HG03108 (cell line): ENCODE data around the gene SUMF1.
A peak's percentile ranks its signal among the peaks of the same experiment; 100 is the strongest.

Source experiments
- ATAC-seq: cut with Tn5 transposase; IDR thresholded peaks from one replicate; pipeline ENCODE4 v1.9.1; 2021; ENCODE audit warnings: moderate library complexity; ENCODE audit not compliant: unreplicated experiment

The SUMF1 gene

DNA sequence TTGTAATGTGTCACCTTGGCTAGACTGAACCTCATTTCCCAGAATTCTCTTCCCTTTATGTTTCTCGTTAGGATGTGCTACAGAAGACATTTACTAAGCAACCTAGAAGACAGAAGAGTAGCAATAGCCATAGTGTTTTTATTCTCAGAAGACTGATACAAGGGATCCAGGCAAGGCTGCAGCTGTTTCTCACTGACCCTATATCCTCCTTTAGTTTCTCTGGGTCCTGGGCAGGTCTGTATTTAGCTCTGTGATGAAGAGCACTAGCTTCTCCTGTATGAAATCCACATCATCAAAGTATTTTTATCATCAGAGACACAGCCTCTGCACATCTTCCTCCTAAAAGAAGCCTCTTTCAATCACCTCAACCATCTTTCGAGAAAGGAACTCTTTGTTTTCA is 72.5 kb downstream of the SUMF1 start:
- ATAC-seq: no peak

DNA sequence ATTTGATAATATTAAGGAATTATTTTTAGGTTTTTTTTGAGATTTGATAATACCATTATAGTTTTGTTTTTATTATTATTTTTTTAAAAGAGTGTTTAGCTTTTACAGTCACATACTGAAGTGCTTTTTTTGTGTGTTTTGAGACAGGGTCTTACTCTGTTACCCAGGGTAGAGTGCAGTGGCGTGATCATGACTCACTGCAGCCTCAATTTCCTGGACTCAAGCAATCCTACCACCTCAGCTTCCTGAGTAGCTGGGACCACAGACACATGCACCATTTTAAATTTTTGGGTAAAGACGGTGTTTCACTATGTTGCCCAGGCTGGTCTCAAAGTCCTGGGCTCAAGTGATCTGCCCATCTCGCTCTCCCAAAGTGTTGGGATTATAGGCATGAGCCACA is 73.0 kb downstream of the SUMF1 start:
- ATAC-seq: no peak

DNA sequence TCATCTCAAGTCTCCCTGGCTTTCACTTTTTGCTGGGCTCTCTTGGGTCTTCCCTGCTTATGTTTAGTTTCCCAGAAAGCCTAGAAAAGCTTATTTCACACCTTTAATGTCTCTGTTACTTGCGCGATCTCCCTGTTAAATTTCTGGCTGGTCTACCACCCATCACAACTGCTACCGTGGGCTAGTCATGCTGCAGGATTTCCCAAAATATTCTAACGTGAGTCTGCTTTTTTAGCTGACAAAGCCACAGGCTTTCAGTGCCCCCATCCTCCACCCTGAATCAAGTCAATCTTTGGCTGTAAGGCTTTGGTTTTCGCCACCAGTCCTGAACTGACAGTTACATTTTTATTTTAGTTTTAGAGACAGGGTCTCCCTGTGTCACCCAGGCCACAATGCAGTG is 74.1 kb downstream of the SUMF1 start:
- no peak for ATAC-seq

DNA sequence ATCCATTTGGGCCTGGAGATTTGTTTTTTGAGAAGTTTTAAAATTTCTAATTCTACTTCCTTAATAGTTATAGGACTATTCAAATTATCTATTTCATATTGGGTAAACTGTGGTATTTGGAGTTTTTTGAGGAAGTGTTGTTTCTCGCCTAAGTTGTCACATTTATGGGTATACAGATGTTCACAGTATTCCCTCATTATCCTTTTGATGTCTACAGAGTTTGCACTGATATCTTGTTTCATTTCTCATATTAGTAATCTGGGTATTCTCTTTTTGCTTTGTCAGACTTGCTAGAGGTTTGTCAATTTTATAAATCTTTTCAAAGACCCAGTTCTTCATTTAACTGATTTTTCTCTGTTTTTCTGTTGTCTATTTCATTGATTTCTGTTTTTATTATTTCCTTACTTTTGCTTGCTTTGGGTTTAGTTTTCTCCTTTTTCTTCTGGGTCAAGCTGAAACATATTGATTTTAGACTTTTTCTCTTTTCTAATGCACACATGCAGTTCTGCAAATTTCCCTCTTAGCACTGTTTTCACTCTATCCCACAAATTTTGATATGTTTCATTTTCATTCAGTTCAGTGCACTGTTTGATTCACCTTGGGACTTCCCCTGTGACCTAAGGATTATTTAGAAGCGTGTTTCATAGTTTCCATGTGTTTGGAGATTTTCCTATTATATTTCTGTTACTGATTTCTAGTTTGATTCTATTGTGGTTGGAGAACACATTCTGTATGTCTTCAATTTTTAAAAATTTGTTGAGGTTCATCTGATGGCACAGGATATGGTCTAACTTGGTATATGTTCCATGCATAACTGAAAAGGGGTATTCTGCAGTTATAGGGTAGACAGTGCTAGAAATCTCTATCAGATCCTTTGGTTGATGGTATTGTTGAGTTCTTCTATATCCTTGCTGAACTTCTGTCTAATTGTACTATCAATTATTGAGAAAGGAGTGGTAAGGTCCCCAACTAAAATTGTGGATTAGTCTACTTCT is 79.6 kb downstream of the SUMF1 start:
- ATAC-seq: no peak

DNA sequence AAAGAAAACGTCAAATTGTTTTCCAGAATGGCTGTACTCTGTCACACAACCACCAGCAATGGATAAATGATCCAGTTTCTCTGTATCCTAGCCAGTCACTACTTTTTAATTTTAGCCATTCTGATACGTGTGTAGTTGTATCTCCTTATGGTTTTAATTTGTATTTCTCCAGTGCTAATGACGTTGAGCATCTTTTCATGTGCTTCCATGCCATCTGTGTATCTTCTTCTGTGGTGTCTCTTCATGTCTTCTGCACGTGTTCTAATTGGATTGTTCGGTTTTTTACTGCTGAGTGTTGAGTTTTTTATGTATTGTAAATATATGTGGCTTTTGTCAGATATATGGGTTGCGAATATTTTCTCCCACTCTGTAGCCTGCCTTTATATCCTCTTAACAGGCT is 81.9 kb downstream of the SUMF1 start:
- ATAC-seq: no peak

DNA sequence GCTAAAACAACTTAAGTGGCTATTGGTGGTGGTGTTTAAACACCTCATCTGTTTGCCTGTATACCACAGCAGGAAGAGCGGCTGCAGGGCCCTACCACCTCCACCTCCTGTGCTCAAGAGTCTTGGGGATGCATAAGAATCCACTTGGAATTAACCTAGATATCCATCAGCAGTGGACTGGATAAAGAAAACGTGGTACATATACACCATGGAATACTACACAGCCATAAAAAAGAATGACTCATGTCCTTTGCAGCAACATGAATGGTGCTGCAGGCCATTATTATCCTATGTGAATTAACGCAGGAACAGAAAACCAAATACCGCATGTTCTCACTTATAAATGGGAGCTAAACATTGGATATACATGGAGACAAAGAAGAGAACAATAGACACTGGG is 87.1 kb downstream of the SUMF1 start:
- no peak for ATAC-seq

DNA sequence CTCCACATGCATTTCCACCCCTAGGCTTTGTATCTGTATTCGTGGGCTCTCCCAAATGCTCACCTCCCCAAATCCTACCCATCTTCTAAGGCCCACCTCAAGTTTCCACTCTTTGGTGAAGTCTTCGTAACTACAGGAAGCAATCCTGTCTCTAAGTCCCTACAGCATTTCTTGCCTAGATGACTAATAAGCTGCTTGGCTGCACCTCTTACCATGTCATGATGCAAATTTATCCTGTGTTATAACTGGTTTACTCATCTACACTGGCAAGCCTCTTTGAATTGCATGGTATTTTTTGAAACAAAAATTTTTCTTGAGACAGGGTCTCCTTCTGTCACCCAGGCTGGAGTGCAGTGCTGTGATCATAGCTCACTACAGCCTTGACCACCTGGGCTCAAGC is 90.6 kb downstream of the SUMF1 start:
- no peak for ATAC-seq

DNA sequence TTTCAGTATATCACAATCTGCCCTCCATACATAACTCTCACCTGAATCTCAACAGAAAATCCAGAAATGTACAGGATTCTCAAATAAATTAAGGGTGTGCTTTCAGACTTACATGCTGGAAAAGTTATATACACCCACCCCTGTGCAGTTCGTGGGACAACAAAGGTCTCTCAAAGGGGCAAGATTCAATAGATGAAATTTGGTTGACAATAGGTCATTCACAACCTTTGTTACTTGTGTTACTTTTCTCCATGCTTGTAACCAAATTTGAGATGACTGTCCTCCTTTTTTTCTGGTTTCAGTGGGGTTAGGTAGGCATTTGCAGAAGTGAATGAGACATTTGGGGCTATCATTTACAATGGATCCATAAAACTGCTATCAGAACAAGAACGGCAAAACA is 91.2 kb downstream of the SUMF1 start:
- ATAC-seq: no peak

DNA sequence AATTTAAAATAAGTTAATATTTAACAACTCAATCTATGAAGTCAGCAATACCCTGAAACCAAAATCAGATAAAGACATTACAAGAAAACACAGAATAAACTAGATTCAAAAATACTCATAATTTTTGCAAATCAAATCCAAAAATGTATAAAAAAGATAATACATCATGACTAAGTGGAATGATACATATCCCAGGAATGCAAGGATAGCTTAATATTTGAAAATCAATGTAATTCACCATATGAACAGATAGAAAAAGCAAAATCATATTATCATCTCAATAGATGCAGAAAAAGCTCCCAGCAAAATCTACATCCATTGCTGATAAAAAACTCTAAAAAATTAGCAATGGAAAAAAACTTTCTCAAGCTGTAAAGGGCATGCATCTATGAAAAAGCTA is 93.4 kb downstream of the SUMF1 start:
- ATAC-seq: no peak

DNA sequence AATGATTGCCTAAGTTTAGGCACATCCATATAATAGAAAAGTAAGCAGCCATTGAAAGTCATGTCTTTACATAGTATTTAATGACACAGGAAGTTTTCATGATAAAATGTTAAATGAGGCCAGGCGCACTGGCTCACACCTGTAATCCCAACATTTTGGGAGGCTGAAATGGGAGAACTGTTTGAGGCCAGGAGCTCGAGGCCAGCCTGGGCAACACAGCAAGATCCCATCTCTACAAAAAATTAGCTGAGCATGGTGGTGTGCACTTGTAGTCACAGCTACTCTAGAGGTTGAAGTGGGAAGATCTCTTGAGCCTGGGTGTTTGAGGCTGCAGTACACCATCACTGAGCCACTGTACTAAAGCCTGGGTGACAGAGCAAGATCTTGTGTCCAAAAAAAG is 104.5 kb downstream of the SUMF1 start:
- no peak for ATAC-seq

DNA sequence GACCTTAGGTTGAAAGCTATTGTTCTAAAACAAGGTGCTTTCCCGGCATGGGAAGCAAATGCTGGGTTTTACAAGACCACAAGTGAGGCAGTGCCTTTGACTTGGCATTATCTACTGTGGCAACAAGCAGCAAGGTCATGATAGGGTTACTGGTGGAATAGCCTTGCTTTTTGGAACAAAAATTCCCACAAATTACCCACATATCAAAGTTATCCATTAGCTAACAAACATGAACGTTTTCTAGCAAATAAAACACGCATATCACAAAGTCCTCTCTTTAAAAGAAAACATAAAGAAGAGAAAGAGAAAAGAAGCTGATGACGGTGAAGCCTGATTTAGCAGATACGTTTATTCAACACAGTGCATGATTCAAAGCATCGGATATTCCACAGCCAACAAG is 106.3 kb downstream of the SUMF1 start:
- no peak for ATAC-seq

DNA sequence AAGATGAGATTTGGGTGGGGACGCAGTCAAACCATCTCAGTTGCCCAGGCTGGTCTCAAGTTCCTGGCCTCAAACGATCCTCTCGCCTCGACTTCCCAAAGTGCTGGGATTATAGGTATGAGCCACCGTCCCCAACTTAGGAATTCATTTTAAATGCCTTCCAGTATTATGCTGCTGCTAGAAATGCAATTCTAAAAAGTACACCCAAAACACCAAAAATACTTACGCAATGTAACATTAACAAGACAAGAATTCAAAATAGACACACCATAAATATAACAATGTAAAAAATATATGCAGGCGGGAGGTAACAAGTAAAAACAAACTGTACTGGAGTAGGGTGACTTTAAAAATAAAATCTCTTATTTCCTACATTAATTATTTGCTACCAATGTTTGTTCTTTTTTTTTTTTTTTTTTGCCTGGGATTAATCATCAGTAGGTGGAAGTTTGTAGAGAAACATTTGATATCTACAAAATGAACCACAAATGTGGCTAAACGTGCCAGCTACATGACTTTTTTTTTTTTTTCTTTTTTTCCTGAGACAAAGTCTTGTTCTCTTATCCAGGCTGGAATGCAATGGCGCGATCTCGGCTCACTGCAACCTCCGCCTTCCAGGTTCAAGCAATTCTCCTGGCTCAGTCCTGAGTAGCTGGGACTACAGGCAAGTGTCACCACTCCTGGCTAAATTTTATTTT is 107.1 kb downstream of the SUMF1 start:
- no peak for ATAC-seq

DNA sequence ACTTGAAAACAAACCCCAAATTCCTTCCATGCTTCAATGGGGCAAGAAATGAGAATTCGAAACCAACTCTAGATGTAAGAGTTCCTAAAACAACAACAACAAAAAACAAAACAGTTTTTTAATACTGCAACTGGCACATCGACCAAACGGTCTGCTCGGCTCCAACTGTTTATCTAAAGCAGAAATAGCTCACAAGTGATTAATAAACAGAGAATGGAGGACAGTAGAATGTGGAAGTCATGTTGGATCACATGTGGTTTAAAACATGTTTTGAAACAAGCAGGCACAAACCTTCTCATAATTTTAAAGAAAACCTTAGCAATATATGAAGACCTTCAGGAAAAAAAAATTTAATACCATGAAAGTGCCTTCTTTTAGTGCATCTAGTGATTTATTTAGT is 108.8 kb downstream of the SUMF1 start:
- no peak for ATAC-seq

DNA sequence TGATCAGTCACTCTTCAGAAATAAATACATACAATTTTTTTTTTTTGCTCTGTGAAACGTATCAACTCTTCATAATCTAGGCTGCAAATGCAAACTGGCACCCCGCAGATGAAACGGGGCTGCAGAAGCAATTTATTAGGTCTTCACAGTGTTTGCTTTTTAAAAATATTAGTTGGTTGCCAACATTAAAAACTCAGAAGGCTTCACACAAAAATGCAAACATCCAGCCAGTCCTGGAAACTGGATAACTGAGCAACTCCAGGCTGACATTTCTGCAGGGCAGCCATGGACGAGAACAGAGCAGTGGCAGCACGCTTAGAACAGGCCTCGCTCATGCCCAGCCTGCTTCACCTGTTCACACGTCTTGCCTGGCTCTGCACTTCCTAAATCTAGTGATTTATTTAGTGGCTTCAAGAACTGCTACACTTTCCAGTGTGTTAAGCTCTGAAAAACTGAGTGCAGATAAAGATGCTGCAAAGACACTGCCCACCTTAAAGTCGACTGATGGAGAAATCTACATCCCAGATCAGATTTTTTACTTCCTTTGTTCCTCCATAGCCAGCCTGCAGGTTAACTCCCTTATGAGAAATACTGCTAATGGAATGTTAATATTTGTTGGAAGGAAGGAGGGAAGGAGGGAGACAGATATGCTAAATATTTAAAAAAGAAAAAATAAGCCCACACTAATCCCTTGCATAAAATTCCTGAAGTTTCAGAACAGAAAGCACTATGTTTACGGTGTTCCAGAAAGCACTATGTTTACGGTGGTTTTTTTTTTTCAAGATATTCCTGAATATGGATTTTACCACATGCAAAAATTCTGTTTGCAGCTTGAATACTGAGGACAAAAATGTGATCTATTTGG is 110.3 kb downstream of the SUMF1 start:
- no peak for ATAC-seq

DNA sequence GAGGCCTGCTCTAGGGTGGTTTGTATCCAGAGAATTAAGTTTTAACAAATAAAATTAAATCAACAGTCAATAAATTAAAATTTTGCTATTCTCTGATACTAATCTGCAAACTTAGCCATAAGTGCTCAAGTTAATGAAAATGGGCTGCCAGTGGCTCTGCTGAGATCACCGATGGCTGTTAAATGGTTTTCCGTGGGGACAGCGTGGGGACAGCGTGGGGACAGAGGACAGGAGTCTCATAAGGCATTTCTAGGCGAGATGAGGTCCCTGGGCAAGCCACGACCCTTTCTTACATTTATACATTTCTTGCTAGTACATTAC is 110.9 kb downstream of the SUMF1 start:
- no peak for ATAC-seq

DNA sequence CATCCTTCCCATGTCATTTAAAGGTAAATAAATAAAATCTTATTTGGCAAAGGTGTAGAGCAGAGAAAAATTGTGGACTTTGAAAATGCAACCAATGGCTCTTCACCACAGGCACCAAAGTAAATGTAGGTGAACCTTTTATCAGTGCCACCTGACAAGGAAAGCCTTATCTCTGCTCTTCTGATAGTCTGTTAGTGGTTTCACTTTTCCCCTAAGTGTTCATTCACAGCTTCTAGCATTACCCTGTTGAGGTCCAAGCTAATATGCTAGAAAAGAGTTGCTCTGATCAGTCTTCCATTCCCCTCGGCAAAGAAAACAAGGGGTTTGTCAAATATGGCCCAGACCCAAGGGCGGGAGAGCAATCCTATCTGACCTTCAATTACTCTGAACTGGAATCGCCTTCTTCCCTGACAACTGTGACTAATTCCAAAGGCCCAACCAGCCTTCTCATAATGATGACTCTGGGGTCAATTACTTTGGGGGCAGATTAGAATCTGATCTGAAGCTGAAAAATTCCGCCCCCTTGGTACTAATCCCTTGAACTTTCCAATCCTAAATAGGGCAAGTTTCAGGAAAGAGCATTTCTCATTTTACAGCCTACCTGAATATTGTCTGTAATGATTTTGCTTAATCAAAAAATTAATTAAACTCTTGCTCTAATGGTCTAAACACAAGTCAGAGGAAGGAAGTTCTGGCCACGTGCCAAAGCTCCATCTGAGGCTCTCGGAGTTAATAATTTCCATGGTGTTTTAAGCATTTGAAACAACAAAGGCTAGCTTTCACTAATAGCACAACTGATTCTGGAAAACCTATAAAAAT is 111.5 kb downstream of the SUMF1 start:
- no peak for ATAC-seq

DNA sequence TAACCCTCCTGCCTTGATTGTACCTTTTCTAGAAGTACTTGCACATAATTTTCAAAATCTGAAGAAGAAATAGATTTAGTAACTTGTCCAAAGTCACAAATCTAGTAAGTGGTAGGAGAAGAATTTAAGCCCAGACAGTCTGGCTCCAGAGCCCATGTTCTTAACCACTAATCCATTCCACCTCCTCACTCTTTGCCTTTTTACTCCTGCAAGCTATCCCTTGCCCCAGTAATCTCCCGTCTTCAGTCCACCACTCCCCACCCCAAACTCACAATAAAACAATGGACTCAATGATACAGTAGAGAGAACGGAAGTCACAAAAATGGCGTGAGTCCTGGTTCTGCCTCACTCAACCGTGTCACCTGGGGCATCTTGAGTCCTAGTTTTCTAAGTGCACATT is 115.2 kb downstream of the SUMF1 start:
- no peak for ATAC-seq

DNA sequence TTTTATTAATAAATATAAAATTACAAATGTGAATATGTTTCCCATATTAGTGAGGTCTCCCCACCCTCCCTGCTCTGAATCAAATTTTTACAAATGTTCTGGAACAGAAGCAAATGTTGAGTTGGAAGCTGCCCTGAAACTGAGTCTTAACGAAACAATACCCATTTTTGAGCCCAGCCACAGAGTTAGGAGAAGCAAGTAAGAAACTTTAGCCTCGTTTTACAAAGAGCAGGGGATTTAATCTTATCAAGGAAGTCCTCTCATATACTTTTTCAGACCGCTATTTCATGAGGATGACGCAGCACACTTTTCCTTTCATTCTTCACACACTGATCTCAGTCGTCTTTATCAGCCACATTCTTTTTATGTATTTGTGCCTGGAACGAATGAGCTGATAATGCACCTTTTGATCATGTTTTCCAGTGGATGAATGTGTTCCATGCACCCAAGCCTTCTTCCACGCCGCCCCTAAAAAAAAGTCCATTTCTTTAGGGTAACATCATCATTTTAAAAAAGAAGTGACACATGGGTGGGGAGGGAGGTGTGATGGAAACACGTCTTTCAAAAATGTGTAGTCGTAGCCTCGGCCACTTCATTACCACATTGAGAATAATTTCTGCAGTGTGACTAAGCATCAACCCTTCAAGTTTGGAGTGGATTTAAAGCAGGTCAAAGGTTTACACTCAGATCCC is 115.8 kb downstream of the SUMF1 start:
- ATAC-seq: peak; percentile 36

DNA sequence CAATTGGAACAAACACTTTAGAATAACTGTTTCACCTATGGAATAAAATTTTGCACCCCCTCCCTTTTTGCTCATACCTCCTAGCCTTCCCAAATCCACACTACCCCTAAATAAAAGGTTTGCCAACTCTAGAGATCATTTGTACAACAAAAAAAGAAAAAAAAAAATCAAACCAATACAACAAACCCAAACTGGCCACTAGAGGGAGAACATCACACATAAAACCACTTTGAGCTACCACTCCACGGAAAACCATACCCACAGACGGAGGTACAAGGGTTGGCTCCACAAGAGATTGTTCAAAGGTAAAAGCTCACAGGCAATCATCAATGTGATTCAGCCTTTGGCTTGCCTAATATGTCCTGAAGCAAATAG is 116.3 kb downstream of the SUMF1 start:
- ATAC-seq: peak; percentile 86

DNA sequence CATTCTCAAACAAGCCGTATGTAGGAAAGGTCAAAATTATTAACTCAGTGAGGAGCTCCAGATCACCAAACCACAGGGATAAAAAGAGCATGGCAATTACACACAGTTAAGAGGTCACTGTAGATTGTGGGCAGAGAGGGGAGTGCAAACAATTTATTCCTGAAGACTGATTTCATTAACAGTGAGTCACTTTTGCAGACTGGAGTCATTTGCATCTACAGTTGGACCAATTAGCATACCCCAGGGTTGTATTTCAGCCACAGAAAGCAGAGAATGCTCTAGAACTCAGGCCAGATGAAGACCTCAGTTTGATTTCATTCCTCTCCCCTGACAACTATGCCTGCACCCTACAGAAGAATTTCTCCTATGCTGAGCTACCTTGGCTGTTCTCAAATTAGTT is 123.8 kb downstream of the SUMF1 start:
- no peak for ATAC-seq
